ENCODE data around the gene MEIOB. TPM values are rescaled to one million over a fixed set of nuclear protein-coding genes. Genes with fewer than 3 reads are reported as not detected.

The MEIOB gene
- total RNA-seq, 1 donor from 2014 or later = 2.4 TPM

DNA sequence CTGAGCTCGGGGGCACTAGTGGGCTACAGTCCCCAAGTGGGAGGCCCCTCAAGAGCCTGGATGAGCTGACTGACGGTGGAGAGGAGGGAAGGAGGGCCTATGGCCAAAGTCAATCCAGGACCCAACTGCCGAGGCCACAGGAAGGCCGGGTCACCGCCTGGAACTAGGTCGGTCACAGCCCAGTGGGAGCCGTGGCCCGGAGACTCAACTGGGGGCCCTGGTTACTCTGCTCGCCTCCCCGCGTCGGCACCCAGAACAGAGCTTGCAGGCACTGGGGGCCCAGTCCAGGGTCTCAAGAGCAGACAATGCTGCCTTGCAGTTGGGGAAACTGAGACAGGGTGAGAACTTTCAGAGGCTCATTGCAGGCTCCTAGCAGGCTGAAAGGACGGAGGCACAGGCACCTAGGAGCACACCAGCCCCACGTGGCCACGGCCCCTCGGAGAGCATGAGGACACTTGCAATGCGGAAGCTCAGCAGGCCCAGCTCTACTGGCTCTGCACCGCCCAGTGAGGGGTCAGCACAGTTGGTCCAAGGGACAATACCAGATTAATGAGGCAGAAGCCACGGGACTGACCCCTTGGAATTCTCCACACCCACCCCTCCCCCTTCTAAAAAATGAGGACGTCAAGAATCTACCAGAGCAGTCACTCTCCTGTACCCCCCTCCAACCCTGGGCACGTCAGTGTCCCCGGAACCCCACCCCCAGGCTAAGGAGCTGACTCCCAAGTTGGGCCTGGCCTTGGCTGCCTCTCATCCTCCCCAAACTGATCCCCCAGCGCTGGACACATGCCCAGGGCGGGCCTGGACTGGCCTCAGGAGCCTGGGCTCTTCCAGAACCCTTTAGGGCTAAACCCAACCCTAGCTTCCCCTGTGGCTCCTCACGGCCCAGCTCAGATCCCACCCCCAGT, 44.0 kb upstream of the MEIOB start:
- Mint-ChIP-seq H3K27ac (ENCODE audit: unreplicated experiment) (no peak overlapping the region), H3K36me3 (ENCODE audit: unreplicated experiment) (no peaks in the 10 kb centered on the region), H3K27me3 (ENCODE audit: unreplicated experiment) (peaks cover 18% of the 10 kb centered on the region), H3K4me3 (ENCODE audit: unreplicated experiment) (no peak overlapping the region), H3K9me3 (ENCODE audit: unreplicated experiment) (peaks cover 7% of the 10 kb centered on the region), H3K4me1 (ENCODE audit: low read depth, unreplicated experiment) (peaks cover 13% of the 10 kb centered on the region)
- TF ChIP-seq, protein P1, sequence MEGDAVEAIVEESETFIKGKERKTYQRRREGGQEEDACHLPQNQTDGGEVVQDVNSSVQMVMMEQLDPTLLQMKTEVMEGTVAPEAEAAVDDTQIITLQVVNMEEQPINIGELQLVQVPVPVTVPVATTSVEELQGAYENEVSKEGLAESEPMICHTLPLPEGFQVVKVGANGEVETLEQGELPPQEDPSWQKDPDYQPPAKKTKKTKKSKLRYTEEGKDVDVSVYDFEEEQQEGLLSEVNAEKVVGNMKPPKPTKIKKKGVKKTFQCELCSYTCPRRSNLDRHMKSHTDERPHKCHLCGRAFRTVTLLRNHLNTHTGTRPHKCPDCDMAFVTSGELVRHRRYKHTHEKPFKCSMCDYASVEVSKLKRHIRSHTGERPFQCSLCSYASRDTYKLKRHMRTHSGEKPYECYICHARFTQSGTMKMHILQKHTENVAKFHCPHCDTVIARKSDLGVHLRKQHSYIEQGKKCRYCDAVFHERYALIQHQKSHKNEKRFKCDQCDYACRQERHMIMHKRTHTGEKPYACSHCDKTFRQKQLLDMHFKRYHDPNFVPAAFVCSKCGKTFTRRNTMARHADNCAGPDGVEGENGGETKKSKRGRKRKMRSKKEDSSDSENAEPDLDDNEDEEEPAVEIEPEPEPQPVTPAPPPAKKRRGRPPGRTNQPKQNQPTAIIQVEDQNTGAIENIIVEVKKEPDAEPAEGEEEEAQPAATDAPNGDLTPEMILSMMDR (IDR thresholded peaks at IDR 0.05; ENCODE audit: partially characterized antibody, unreplicated experiment) = no peak
- DNase-seq = no peak

DNA sequence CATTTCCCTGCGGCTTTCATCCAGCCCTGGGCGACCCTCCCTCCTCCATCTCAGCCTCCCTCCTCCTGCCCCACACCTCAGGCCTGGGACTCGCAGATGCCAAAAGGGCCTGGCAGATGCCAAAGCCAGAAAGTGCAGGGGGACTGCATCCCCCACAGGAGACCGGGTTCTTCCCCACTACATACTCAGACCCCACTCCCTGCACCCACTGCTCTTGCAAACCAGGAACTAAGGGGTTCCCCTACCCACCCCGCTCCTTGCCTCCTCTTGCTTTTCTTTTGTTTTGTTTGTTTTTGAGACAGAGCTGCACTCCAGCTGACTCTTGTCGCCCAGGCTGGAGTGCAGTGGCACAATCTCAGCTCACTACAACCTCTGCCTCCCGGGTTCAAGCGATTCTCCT, 43.0 kb upstream of the MEIOB start:
- TF ChIP-seq, protein P1 (IDR thresholded peaks at IDR 0.05; ENCODE audit: partially characterized antibody, unreplicated experiment) = no peak

DNA sequence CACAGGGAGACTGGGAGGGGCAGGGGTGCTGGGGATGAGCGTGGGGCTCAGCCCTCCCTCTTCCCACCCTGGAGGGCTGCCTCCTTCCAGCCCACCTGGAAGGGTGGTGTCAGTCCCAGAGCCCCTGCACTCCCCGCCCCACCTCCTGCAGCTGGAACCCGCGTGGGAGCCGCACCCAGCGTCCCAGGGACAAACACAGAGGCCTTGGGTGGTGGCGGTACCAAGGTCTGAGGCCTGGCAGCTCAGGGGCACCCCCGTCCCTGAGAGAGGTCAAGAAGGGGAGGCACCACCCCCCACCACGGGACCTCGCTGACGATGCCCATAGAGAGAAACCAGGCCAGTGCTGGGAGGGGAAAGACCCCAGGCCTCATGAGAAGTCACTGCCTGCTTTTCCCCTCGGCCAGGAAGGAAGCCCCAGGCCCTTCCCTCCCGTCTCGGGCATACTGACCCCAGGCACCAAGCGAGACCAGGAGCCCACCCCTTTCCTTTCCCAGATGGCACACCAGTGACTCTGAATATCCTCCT, 42.2 kb upstream of the MEIOB start:
- peaks cover 3% of the 10 kb centered on the region for H3K9me3 Mint-ChIP-seq (ENCODE audit: unreplicated experiment)
- no peak overlapping the region for H3K27ac Mint-ChIP-seq (ENCODE audit: unreplicated experiment)
- TF ChIP-seq, protein P1 (IDR thresholded peaks at IDR 0.05; ENCODE audit: partially characterized antibody, unreplicated experiment) = no peak
- H3K27me3 Mint-ChIP-seq (ENCODE audit: unreplicated experiment) = peaks cover 18% of the 10 kb centered on the region
- DNase-seq = no peak
- H3K4me3 Mint-ChIP-seq (ENCODE audit: unreplicated experiment) = no peak overlapping the region
- no peaks in the 10 kb centered on the region for H3K36me3 Mint-ChIP-seq (ENCODE audit: unreplicated experiment)
- H3K4me1 Mint-ChIP-seq (ENCODE audit: low read depth, unreplicated experiment) = peaks cover 8% of the 10 kb centered on the region

More for the DNA sequence above, 43.0 kb upstream of the MEIOB start:
- Mint-ChIP-seq H3K27ac (ENCODE audit: unreplicated experiment) (no peak overlapping the region), H3K9me3 (ENCODE audit: unreplicated experiment) (peaks cover 3% of the 10 kb centered on the region), H3K4me3 (ENCODE audit: unreplicated experiment) (no peak overlapping the region), H3K27me3 (ENCODE audit: unreplicated experiment) (peaks cover 16% of the 10 kb centered on the region), H3K36me3 (ENCODE audit: unreplicated experiment) (no peaks in the 10 kb centered on the region), H3K4me1 (ENCODE audit: low read depth, unreplicated experiment) (peaks cover 8% of the 10 kb centered on the region)
- DNase-seq = no peak

DNA sequence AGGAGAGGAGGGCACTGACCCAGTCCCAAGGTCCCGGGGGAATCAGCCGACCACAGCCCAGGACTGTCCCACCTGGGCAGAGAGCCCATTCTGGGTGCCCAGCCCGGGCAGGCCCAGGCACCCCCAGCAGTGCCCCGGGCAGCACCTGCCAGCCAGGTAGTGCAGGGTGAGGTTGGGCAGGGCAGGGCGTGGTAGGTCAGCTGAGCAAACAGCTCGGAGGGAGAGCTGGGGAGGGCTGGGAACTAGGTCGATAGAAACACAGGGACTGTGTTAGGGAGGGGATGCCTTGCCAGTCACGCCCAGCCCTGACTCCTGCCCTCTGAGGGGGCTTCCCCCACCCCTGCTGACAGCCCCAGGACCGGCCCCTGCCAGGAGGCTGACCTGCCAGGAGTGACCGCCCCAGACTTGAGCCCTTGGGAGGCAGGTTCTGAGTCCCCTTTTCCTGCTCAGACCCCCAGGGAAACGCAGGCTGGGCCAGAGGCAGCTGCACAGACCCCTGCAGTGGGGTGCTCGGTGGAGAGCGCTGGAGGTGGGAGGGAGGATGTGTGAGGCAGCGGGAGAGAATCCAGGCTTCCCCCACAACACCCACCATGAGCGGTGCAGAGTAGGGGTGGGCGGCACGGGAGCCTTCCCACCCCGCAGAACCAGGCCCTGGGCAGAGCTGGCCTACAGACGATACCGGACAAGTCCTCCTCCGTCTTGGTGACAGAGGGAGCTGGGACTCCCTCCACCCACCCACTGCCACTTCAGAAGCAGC, 41.5 kb upstream of the MEIOB start:
- no peak overlapping the region for H3K4me3 Mint-ChIP-seq (ENCODE audit: unreplicated experiment)
- no peak for DNase-seq
- peaks cover 10% of the 10 kb centered on the region for H3K4me1 Mint-ChIP-seq (ENCODE audit: low read depth, unreplicated experiment)
- peaks cover 3% of the 10 kb centered on the region for H3K9me3 Mint-ChIP-seq (ENCODE audit: unreplicated experiment)
- peaks cover 20% of the 10 kb centered on the region for H3K27me3 Mint-ChIP-seq (ENCODE audit: unreplicated experiment)
- no peak overlapping the region for H3K27ac Mint-ChIP-seq (ENCODE audit: unreplicated experiment)
- TF ChIP-seq, protein P1 (IDR thresholded peaks at IDR 0.05; ENCODE audit: partially characterized antibody, unreplicated experiment) = no peak
- no peaks in the 10 kb centered on the region for H3K36me3 Mint-ChIP-seq (ENCODE audit: unreplicated experiment)
